ENCODE data around the gene TFR2. TPM values are rescaled to one million over a fixed set of nuclear protein-coding genes. Genes with fewer than 3 reads are reported as not detected.

Gene TFR2
- total and polyA plus RNA-seq, 9 of the 15 experiments (the other 6 are each of a cell fraction or from before 2014, with no cell fraction given): 3.8 to 123 (median 51.1) TPM

GRCh38 chr7:100679927-100680575 is 38.7 kb upstream of the TFR2 start (continued):
- TF ChIP-seq ZNF134 (CRISPR knock-in tag; conservative IDR thresholded peaks at IDR 0.05): no peak
- TF ChIP-seq GABPA (tag; conservative IDR thresholded peaks at IDR 0.05; ENCODE audit: low read depth): no peak
- no peak for TF ChIP-seq CUX1 (CRISPR knock-in tag; IDR thresholded peaks at IDR 0.05)
- no peak for TF ChIP-seq ZNF507 (tag; conservative IDR thresholded peaks at IDR 0.05)
- TF ChIP-seq ZNF124 (CRISPR knock-in tag; IDR thresholded peaks at IDR 0.05): no peak
- TF ChIP-seq U2AF2 (optimal IDR thresholded peaks at IDR 0.05; ENCODE audit: low read depth, low read length): no peak
- TF ChIP-seq PPARD (CRISPR knock-in tag; IDR thresholded peaks at IDR 0.05): no peak

All from K562 (cell line).